Thyroid gland (tissue), 4 donors: Measurements from ENCODE around the gene KHNYN. TPM values are rescaled to one million over a fixed set of nuclear protein-coding genes. Genes with fewer than 3 reads are reported as not detected.

Experiments
- DNase-seq, 2 donors: peaks; one replicate each; pipeline ENCODE4 v3.0.0-alpha.2; 2019
- H3K27ac ChIP-seq, 3 donors: fragments of 200-600 bp; sonication (generic); 1 replicate in 2 of 3; 2 replicates in 1 of 3; pipeline ENCODE4 v1.5.1; 2016 to 2019; ENCODE audit warnings: mild to moderate bottlenecking in 1 of 3, moderate library complexity in 1 of 3
- H3K27me3 ChIP-seq: fragments of 200-600 bp; sonication (generic); one replicate; pipeline ENCODE4 v1.5.1; 2019
- H3K36me3 ChIP-seq, 2 donors: fragments of 200-600 bp; sonication (generic); one replicate each; pipeline ENCODE4 v1.5.1; 2016 to 2019
- H3K4me1 ChIP-seq, 2 donors: fragments of 200-600 bp; sonication (generic); one replicate each; pipeline ENCODE4 v1.5.1; 2017 to 2019
- H3K4me3 ChIP-seq, 3 donors: fragments of 200-600 bp; sonication (generic); replicated peaks in 1 of 3; 1 replicate in 2 of 3; 2 replicates in 1 of 3; pipeline ENCODE4 v1.5.1; 2016; ENCODE audit warnings: mild to moderate bottlenecking in 1 of 3
- H3K9me3 ChIP-seq: fragments of 200-600 bp; sonication (generic); one replicate; pipeline ENCODE4 v1.5.1; 2017
- CTCF ChIP-seq, 6 experiments: fragments of 200-600 bp in 3 of 6; fragments of 450-650 bp in 3 of 6; sonication (generic) in 3 of 6; IDR thresholded peaks; one replicate each; pipeline ENCODE4 v1.5.1; 2016 to 2019; ENCODE audit warnings: antibody characterized with exemption in 6 of 6, mild to moderate bottlenecking in 2 of 6, inconsistent platforms in 1 of 6, moderate library complexity in 1 of 6
- POLR2A ChIP-seq, 2 donors: fragments of 450-650 bp; IDR thresholded peaks; one replicate each; pipeline ENCODE4 v1.6.1; 2017; ENCODE audit warnings: antibody characterized with exemption in 2 of 2, mild to moderate bottlenecking in 2 of 2, moderate library complexity in 1 of 2
- WGBS, 2 donors: methylation state at CpG; one replicate each; pipeline ENCODE4 v1.1.5; 2017; 5-methylcytosine and 5-hydroxymethylcytosine counted together
- intact Hi-C: fragments of 100-400 bp; cut with DNase I; formaldehyde crosslinking; loops from one replicate; pipeline ENCODE4 v1.15.1; 2023
- total RNA-seq, 4 donors: library from RNA; depleted of rRNA; stranded (reverse); fragments of >200 nt; gene quantifications; one replicate each; pipeline ENCODE4 v1.2.3, GENCODE V29; 2016

KHNYN gene
- total RNA-seq, 4 donors from 2014 or later = 46.9 to 75.0 (median 48.3) TPM

DNA sequence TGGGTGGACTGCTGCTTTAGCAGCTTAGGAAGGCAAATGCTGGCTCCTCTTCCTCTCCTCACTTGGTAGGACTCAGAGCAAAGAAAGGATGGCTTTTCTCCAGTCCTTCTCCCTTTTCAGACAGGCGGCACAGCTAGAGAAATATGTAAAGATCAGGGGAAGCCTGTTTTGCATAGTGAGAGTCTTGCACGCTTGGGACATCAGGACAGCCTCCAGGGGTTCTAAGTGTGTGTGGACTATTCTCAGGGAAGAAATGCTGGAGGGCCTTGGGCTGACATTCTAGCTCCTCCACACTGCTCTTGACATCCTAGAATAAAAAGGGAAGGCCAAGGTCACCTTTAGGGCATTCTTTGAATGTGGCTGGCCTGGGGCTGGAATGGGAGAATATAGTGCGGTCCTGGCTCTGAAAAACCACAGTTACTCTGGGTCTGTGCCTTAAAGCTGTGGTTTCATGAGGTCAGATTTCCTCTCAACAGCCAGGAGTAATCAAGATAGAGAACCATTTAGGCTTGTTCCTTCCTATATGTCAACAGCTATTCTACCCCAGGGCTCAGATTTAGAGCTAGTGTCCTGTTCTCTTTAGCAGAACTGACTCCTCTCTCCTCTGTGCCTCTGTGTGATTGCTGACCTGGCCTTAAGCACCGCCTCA is 54.0 kb downstream of the KHNYN start:
- no peaks in the 10 kb centered on the region for H3K4me1 ChIP-seq
- intact Hi-C loops = no loop called here
- 48 to 66% methylated on average over 4 of the region's 4 CpGs for WGBS, 2 donors
- H3K27ac ChIP-seq = no peak overlapping the region
- no peaks in the 10 kb centered on the region for H3K27me3 ChIP-seq
- H3K9me3 ChIP-seq = no peaks in the 10 kb centered on the region
- DNase-seq = no peak
- no peak for TF ChIP-seq POLR2A (IDR thresholded peaks at IDR 0.05)
- no peak for TF ChIP-seq CTCF (IDR thresholded peaks at IDR 0.05)
- no peak overlapping the region for H3K4me3 ChIP-seq
- no peaks in the 10 kb centered on the region for H3K36me3 ChIP-seq

Other genes with a start within 250 kb of the KHNYN start
- 10 to 100 TPM; 28.1 to 49.0 (median 31.3) TPM for gene IPO4, start 241.1 kb upstream of the KHNYN start, total RNA-seq
- gene TM9SF1, start 234.5 kb upstream of the KHNYN start, total RNA-seq = 100 to 1,000 TPM in 3 of 4 donors, 10 to 100 TPM in 1; 92.0 to 114 (median 107) TPM
- not detected for gene TSSK4, start 224.3 kb upstream of the KHNYN start, total RNA-seq
- 10 to 100 TPM; 26.5 to 60.2 (median 46.2) TPM for gene CHMP4A, start 216.5 kb upstream of the KHNYN start, total RNA-seq
- 10 to 100 TPM; 13.1 to 55.9 (median 25.4) TPM for gene MDP1, start 213.9 kb upstream of the KHNYN start, total RNA-seq
- 100 to 1,000 TPM; 149 to 317 (median 172) TPM for gene NEDD8, start 197.6 kb upstream of the KHNYN start, total RNA-seq
- 100 to 1,000 TPM in 2 of 4 donors, 10 to 100 TPM in 2; 68.8 to 237 (median 110) TPM for gene GMPR2, start 197.0 kb upstream of the KHNYN start, total RNA-seq
- 100 to 1,000 TPM in 1 of 4 donors, 10 to 100 TPM in 3; 67.3 to 101 (median 71.6) TPM for gene TINF2, start 187.3 kb upstream of the KHNYN start, total RNA-seq
- gene TGM1, start 166.8 kb upstream of the KHNYN start, total RNA-seq = 1 to 10 TPM; 1.9 to 2.8 (median 2.0) TPM
- 10 to 100 TPM; 29.8 to 44.8 (median 33.5) TPM for gene RABGGTA, start 158.4 kb upstream of the KHNYN start, total RNA-seq
- 10 to 100 TPM; 35.2 to 59.3 (median 38.3) TPM for gene DHRS1, start 130.2 kb upstream of the KHNYN start, total RNA-seq
- 10 to 100 TPM; 16.4 to 22.3 (median 20.7) TPM for gene NOP9, start 130.1 kb upstream of the KHNYN start, total RNA-seq
- 10 to 100 TPM in 1 of 4 donors, 1 to 10 TPM in 3; 4.6 to 13.0 (median 9.5) TPM for gene CIDEB, start 122.0 kb upstream of the KHNYN start, total RNA-seq
- 10 to 100 TPM in 2 of 4 donors, 1 to 10 TPM in 2; 6.8 to 18.5 (median 10.9) TPM for gene LTB4R2, start 119.8 kb upstream of the KHNYN start, total RNA-seq
- gene LTB4R, start 118.5 kb upstream of the KHNYN start, total RNA-seq = 1 to 10 TPM; 4.2 to 7.4 (median 4.3) TPM
- 10 to 100 TPM; 35.2 to 65.4 (median 48.8) TPM for gene ADCY4, start 94.9 kb upstream of the KHNYN start, total RNA-seq
- 10 to 100 TPM; 12.4 to 21.3 (median 18.4) TPM for gene RIPK3, start 90.0 kb upstream of the KHNYN start, total RNA-seq
- gene NFATC4, start 61.8 kb upstream of the KHNYN start, total RNA-seq = 10 to 100 TPM; 19.4 to 41.3 (median 38.6) TPM
- 10 to 100 TPM; 11.7 to 19.9 (median 12.3) TPM for gene NYNRIN, start 31.0 kb upstream of the KHNYN start, total RNA-seq
- 1 to 10 TPM; 1.7 to 3.4 (median 2.3) TPM for gene CBLN3, start 286 bp upstream of the KHNYN start, total RNA-seq
- 10 to 100 TPM; 35.1 to 75.6 (median 49.2) TPM for gene SDR39U1, start 12.8 kb downstream of the KHNYN start, total RNA-seq
- not detected for gene CMA1, start 78.3 kb downstream of the KHNYN start, total RNA-seq
- gene CTSG, start 146.3 kb downstream of the KHNYN start, total RNA-seq = under 1 TPM in 1 of 4 donors, not detected in 3; 0.67 TPM
- gene GZMH, start 179.7 kb downstream of the KHNYN start, total RNA-seq = 1 to 10 TPM in 1 of 4 donors, under 1 TPM in 1, not detected in 2; 0.81 to 1.2 TPM
- under 1 TPM in 2 of 4 donors, not detected in 2; 0.45 to 0.94 TPM for gene GZMB, start 204.2 kb downstream of the KHNYN start, total RNA-seq